AG09319 (cell line): Measurements from ENCODE around the gene SEMA4D.

ENCODE experiments used
- DNase-seq: peaks from one replicate; pipeline ENCODE4 v3.0.0-alpha.2; 2010; ENCODE audit warnings: low read depth; ENCODE audit errors: extremely low read depth
- CTCF ChIP-seq: IDR thresholded peaks from 2 replicates; pipeline ENCODE4 v1.5.1; 2011; ENCODE audit warnings: low read depth, mild to moderate bottlenecking, inconsistent platforms, low read length, moderate library complexity

SEMA4D gene

GRCh38 chr9:89380437-89381307, 117.2 kb downstream of the SEMA4D start:
- no peak for TF ChIP-seq CTCF
- DNase-seq: no peak

GRCh38 chr9:89379508-89380115, 118.3 kb downstream of the SEMA4D start:
- no peak for DNase-seq
- no peak for TF ChIP-seq CTCF

- no peak for DNase-seq
- TF ChIP-seq CTCF: no peak
These were observed 118.9 kb downstream of the SEMA4D start for GRCh38 chr9:89379031-89379430.

GRCh38 chr9:89378541-89378940, 119.4 kb downstream of the SEMA4D start:
- no peak for DNase-seq
- TF ChIP-seq CTCF: no peak

- DNase-seq: no peak
- no peak for TF ChIP-seq CTCF
These were observed 120.5 kb downstream of the SEMA4D start for GRCh38 chr9:89377411-89377810.

- no peak for DNase-seq
- TF ChIP-seq CTCF: no peak
These were observed 121.1 kb downstream of the SEMA4D start for GRCh38 chr9:89376741-89377351.

GRCh38 chr9:89376286-89376685, 121.6 kb downstream of the SEMA4D start:
- DNase-seq: no peak
- TF ChIP-seq CTCF: no peak
